ENCODE measurements around the gene KIF6. TPM values are rescaled to one million over a fixed set of nuclear protein-coding genes. Genes with fewer than 3 reads are reported as not detected.
"Not testable (repeated sequence)": the region's sequence is repeated elsewhere in the genome, so short reads cannot be mapped to it uniquely, and the experiment has no call there.

Gene KIF6
- total RNA-seq, 1 experiment from 2014 or later = not detected

DNA sequence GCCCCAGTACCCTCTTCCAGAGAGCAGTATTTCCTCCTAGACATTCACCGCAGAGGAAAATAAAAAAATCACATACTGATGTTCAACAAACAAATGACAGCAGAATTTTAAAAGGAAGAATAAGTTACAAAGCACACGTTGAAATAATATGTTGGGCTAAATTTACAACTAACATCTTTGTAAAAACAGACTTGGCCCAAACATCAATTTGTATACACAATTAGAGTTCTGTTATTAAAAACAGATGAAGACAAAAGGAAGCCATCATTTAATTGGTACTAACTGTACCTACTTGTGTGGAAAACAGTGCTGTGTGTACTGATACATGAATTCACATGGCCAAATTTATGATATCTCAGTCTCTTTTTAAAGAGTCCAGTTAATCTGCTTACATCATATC, 46.3 kb downstream of the KIF6 start (continued):
- TF ChIP-seq ZBTB33 (IDR thresholded peaks at IDR 0.05; ENCODE audit: extremely low read depth, insufficient replicate concordance, low read length) (no peak), EZH2phosphoT487 (IDR thresholded peaks at IDR 0.05; ENCODE audit: borderline replicate concordance) (no peak), RAD21 (IDR thresholded peaks at IDR 0.05; ENCODE audit: low read depth) (no peak), JUND (IDR thresholded peaks at IDR 0.05) (no peak)
- TF ChIP-seq, protein P1, sequence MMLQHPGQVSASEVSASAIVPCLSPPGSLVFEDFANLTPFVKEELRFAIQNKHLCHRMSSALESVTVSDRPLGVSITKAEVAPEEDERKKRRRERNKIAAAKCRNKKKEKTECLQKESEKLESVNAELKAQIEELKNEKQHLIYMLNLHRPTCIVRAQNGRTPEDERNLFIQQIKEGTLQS (IDR thresholded peaks at IDR 0.05) = no peak

DNA sequence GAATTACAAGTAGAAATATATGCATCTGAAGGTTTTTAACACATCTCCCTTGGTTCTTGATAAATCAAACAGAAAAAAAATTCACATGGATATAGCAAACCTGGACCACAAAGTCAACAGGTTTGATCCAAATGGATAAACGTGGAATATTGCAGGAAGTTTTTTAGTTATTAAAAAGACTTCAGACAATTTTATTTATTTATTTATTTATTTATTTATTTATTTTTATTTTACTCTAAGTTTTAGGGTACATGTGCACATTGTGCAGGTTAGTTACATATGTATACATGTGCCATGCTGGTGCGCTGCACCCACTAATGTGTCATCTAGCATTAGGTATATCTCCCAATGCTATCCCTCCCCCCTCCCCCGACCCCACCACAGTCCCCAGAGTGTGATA, 47.9 kb downstream of the KIF6 start:
- H3K79me2 ChIP-seq (ENCODE audit: insufficient read depth, low read length); H3K27me3 ChIP-seq (ENCODE audit: insufficient read depth, low read length); BruUV-seq (replicated peaks); POLR2A ChIA-PET; H3K9me3 ChIP-seq (ENCODE audit: control insufficient read depth in 1 of 2, insufficient read depth in 1 of 2, low read depth in 1 of 2, low read length in 2 of 2); H3K9ac ChIP-seq (ENCODE audit: low read length); H3K4me1 ChIP-seq (ENCODE audit: control insufficient read depth in 1 of 2, insufficient read depth in 2 of 2, low read length in 2 of 2); H4K20me1 ChIP-seq (ENCODE audit: insufficient read depth); CTCF ChIA-PET; DNase-seq (ENCODE audit: low read depth, low spot score); H3K9me2 ChIP-seq (ENCODE audit: insufficient read depth); ATAC-seq; H3K36me3 ChIP-seq (ENCODE audit: control insufficient read depth in 1 of 2, insufficient read depth in 2 of 2, low read length in 2 of 2); intact Hi-C loops (cut with micrococcal nuclease); H3K27ac ChIP-seq (ENCODE audit: low read depth, low read length); H3K4me2 ChIP-seq (ENCODE audit: low read length); H2AFZ ChIP-seq (ENCODE audit: low read depth, low read length, poor library complexity, severe bottlenecking); RAD21 ChIA-PET (ENCODE audit: low non-redundant PET in 1 of 2, low total read pairs in 2 of 2, uncharacterized antibody in 2 of 2, unreplicated experiment in 2 of 2); H3K4me3 ChIP-seq (replicated peaks in 1 of 2; ENCODE audit: low read depth in 1 of 2, low read length in 2 of 2): not testable (repeated sequence)

- no peaks in the 10 kb centered on the region for H3K79me2 ChIP-seq (ENCODE audit: insufficient read depth, low read length)
- H2AFZ ChIP-seq (ENCODE audit: low read depth, low read length, poor library complexity, severe bottlenecking) = no peak overlapping the region
- intact Hi-C loops (cut with micrococcal nuclease) = no loop called here
- H3K9ac ChIP-seq (ENCODE audit: low read length) = no peak overlapping the region
- ChIA-PET POLR2A (no interaction called here), CTCF (no interaction called here), RAD21 (ENCODE audit: low non-redundant PET in 1 of 2, low total read pairs in 2 of 2, uncharacterized antibody in 2 of 2, unreplicated experiment in 2 of 2) (no interaction called here)
- no peaks in the 10 kb centered on the region for H3K9me3 ChIP-seq (ENCODE audit: control insufficient read depth in 1 of 2, insufficient read depth in 1 of 2, low read depth in 1 of 2, low read length in 2 of 2)
- DNase-seq (ENCODE audit: low read depth, low spot score) (no peak), ATAC-seq (no peak)
- no peaks in the 10 kb centered on the region for H4K20me1 ChIP-seq (ENCODE audit: insufficient read depth)
- H3K4me3 ChIP-seq (replicated peaks in 1 of 2; ENCODE audit: low read depth in 1 of 2, low read length in 2 of 2) = no peak overlapping the region
- no peak overlapping the region for H3K4me2 ChIP-seq (ENCODE audit: low read length)
- no peaks in the 10 kb centered on the region for H3K36me3 ChIP-seq (ENCODE audit: control insufficient read depth in 1 of 2, insufficient read depth in 2 of 2, low read length in 2 of 2)
- no peak overlapping the region for H3K27ac ChIP-seq (ENCODE audit: low read depth, low read length)
- H3K9me2 ChIP-seq (ENCODE audit: insufficient read depth) = no peaks in the 10 kb centered on the region
- no peak for TF ChIP-seq POLR2A (IDR thresholded peaks at IDR 0.05; ENCODE audit: borderline replicate concordance, extremely low read depth, insufficient read depth, insufficient read length)
- TF ChIP-seq RAD21 (IDR thresholded peaks at IDR 0.05; ENCODE audit: low read depth) = no peak
- no peak for TF ChIP-seq TCF7L2 (IDR thresholded peaks at IDR 0.05; ENCODE audit: borderline replicate concordance, extremely low read depth, insufficient read depth, insufficient read length)
- TF ChIP-seq, protein P2, sequence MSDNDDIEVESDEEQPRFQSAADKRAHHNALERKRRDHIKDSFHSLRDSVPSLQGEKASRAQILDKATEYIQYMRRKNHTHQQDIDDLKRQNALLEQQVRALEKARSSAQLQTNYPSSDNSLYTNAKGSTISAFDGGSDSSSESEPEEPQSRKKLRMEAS (IDR thresholded peaks at IDR 0.05) = no peak
- no peak for TF ChIP-seq JUND (IDR thresholded peaks at IDR 0.05)
- TF ChIP-seq EGR1 (IDR thresholded peaks at IDR 0.05; ENCODE audit: low read depth) = no peak
- TF ChIP-seq, protein P1 (IDR thresholded peaks at IDR 0.05) = no peak
- TF ChIP-seq, protein P3, sequence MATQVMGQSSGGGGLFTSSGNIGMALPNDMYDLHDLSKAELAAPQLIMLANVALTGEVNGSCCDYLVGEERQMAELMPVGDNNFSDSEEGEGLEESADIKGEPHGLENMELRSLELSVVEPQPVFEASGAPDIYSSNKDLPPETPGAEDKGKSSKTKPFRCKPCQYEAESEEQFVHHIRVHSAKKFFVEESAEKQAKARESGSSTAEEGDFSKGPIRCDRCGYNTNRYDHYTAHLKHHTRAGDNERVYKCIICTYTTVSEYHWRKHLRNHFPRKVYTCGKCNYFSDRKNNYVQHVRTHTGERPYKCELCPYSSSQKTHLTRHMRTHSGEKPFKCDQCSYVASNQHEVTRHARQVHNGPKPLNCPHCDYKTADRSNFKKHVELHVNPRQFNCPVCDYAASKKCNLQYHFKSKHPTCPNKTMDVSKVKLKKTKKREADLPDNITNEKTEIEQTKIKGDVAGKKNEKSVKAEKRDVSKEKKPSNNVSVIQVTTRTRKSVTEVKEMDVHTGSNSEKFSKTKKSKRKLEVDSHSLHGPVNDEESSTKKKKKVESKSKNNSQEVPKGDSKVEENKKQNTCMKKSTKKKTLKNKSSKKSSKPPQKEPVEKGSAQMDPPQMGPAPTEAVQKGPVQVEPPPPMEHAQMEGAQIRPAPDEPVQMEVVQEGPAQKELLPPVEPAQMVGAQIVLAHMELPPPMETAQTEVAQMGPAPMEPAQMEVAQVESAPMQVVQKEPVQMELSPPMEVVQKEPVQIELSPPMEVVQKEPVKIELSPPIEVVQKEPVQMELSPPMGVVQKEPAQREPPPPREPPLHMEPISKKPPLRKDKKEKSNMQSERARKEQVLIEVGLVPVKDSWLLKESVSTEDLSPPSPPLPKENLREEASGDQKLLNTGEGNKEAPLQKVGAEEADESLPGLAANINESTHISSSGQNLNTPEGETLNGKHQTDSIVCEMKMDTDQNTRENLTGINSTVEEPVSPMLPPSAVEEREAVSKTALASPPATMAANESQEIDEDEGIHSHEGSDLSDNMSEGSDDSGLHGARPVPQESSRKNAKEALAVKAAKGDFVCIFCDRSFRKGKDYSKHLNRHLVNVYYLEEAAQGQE (IDR thresholded peaks at IDR 0.05; ENCODE audit: low read depth) = no peak
- no peak for TF ChIP-seq SIN3A (IDR thresholded peaks at IDR 0.05; ENCODE audit: low read depth)
- TF ChIP-seq ZFX (IDR thresholded peaks at IDR 0.05) = no peak
- TF ChIP-seq CEBPB (IDR thresholded peaks at IDR 0.05; ENCODE audit: low read depth) = no peak
- no peak for TF ChIP-seq CBX3 (IDR thresholded peaks at IDR 0.05; ENCODE audit: low read depth)
- H3K27me3 ChIP-seq (ENCODE audit: insufficient read depth, low read length) = peaks cover 44% of the 10 kb centered on the region
- no peaks in the 10 kb centered on the region for H3K4me1 ChIP-seq (ENCODE audit: control insufficient read depth in 1 of 2, insufficient read depth in 2 of 2, low read length in 2 of 2)
- no TSS peak for BruUV-seq (replicated peaks)
Observed at GRCh38 chr6:39670519-39670918, 54.7 kb downstream of the KIF6 start.
